Measurements from ENCODE around the gene TOP3B.
A peak's percentile ranks its signal among the peaks of the same experiment; 100 is the strongest.

Gene TOP3B

GRCh38 chr22:21984793-21985192, 2.2 kb upstream of the TOP3B start:
- in situ Hi-C loops (cut with HindIII; ENCODE audit: low sequenced_read_pairs), result no loop called here
- no peak for DNase-seq (ENCODE audit: low read depth)
- no peak overlapping the region for H3K4me3 ChIP-seq (ENCODE audit: low read depth, low read length)
- TF ChIP-seq CTCF (IDR thresholded peaks at IDR 0.05; ENCODE audit: low read depth, low read length, missing control alignments), result peak; percentile 32

- H3K4me3 ChIP-seq (ENCODE audit: low read depth, low read length), result peak overlapping the region; percentile 100
- in situ Hi-C loops (cut with HindIII; ENCODE audit: low sequenced_read_pairs), result no loop called here
- TF ChIP-seq CTCF (IDR thresholded peaks at IDR 0.05; ENCODE audit: low read depth, low read length, missing control alignments), result no peak
- DNase-seq (ENCODE audit: low read depth), result no peak
These were observed 713 bp downstream of the TOP3B start for GRCh38 chr22:21981874-21982273.

GRCh38 chr22:21980547-21980946, 2.0 kb downstream of the TOP3B start:
- in situ Hi-C loops (cut with HindIII; ENCODE audit: low sequenced_read_pairs), result no loop called here
- H3K4me3 ChIP-seq (ENCODE audit: low read depth, low read length), result no peak overlapping the region
- no peak for TF ChIP-seq CTCF (IDR thresholded peaks at IDR 0.05; ENCODE audit: low read depth, low read length, missing control alignments)
- DNase-seq (ENCODE audit: low read depth), result no peak

GRCh38 chr22:21978564-21979386, 3.8 kb downstream of the TOP3B start:
- DNase-seq (ENCODE audit: low read depth), result no peak
- in situ Hi-C loops (cut with HindIII; ENCODE audit: low sequenced_read_pairs), result no loop called here
- no peak for TF ChIP-seq CTCF (IDR thresholded peaks at IDR 0.05; ENCODE audit: low read depth, low read length, missing control alignments)
- no peak overlapping the region for H3K4me3 ChIP-seq (ENCODE audit: low read depth, low read length)

GRCh38 chr22:21977814-21978213, 4.8 kb downstream of the TOP3B start:
- in situ Hi-C loops (cut with HindIII; ENCODE audit: low sequenced_read_pairs), result no loop called here
- DNase-seq (ENCODE audit: low read depth), result no peak
- TF ChIP-seq CTCF (IDR thresholded peaks at IDR 0.05; ENCODE audit: low read depth, low read length, missing control alignments), result no peak
- H3K4me3 ChIP-seq (ENCODE audit: low read depth, low read length), result no peak overlapping the region

- in situ Hi-C loops (cut with HindIII; ENCODE audit: low sequenced_read_pairs), result no loop called here
- DNase-seq (ENCODE audit: low read depth), result no peak
- no peak overlapping the region for H3K4me3 ChIP-seq (ENCODE audit: low read depth, low read length)
- TF ChIP-seq CTCF (IDR thresholded peaks at IDR 0.05; ENCODE audit: low read depth, low read length, missing control alignments), result no peak
These were observed 6.7 kb downstream of the TOP3B start for GRCh38 chr22:21975854-21976345.

Measured in astrocyte of the cerebellum (primary cell).